Globus pallidus (tissue), 1 donor: ENCODE measurements around the gene RBM47.
"Not testable (repeated sequence)": the region's sequence is repeated elsewhere in the genome, so short reads cannot be mapped to it uniquely, and the experiment has no call there.

Source experiments
- DNase-seq: peaks from one replicate; pipeline ENCODE4 v3.0.0-alpha.2; 2015; ENCODE audit warnings: low spot score

RBM47 gene

DNA sequence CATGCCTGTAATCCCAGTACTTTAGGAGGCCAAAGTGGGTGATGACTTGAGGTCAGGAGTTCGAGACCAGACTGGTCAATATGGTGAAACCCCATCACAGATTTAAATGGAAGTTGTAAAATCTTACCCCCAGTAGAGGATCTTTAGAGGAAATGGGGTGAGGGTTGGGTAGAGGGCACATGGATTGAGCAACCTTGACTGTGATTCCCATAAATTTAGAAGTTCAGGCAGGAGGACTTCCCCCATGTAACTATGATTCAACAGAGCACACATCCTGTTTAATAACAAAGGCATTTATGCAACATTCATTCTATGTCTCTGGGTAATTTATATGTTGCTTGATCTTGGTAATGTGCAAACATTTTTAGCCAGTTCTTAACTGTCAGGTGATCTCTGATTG is 143.1 kb downstream of the RBM47 start:
- DNase-seq = no peak

DNA sequence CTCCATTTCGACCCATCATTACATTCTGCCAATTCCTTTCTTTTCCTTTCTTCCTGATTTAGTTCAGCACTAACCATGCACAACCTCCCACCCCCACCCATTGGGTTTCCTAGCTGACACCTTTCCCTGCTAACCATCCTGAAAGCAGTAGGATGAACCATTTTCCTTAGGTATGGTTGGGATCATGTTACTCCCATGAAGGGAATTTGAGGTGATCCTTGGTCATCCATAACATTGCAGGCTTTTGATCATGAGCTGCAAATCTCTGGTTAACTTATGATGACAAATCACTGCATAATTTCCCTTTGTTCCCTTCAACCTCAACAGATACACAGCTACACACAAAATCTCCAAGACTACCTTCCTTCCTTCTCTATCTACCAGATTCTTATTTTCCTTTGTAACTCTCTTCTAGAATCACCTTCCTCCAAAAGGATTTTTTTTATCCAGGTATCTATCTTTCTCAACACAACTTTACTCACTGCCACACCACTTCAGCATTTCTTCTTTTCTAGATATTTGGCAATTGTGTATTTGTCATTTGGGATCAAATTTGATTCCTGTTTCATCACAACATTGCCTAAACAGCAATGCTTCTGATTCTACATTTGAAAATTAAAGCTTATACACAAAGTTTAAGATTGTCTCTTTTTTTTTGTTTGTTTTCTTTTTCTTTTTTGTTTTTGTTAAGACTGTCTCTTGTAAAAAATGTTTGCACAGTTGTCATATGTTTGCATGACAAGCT is 145.1 kb downstream of the RBM47 start:
- no peak for DNase-seq

- DNase-seq = peak; percentile 15
These were observed 146.5 kb downstream of the RBM47 start for GRCh38 chr4:40482985-40483647.

DNA sequence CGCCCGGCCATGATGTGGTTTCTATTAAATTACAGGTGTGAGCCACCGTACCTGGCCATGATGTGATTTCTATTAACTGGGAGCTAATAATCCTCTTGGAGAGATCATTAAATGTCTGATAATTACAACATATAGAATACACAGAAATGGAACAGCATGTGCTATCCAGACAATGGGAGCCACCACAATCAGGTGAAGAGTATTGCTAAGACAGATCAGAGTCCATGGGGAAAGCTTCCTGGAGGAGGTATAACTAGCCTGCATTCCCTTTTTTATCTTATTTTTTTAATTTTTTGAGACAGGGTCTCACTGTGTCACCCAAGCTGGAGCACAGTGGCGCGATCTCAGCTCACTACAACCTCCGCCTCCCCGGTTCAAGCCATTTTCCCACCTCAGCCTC is 147.7 kb downstream of the RBM47 start:
- no peak for DNase-seq

- DNase-seq = no peak
These were observed 149.4 kb downstream of the RBM47 start for GRCh38 chr4:40480291-40480690.

DNA sequence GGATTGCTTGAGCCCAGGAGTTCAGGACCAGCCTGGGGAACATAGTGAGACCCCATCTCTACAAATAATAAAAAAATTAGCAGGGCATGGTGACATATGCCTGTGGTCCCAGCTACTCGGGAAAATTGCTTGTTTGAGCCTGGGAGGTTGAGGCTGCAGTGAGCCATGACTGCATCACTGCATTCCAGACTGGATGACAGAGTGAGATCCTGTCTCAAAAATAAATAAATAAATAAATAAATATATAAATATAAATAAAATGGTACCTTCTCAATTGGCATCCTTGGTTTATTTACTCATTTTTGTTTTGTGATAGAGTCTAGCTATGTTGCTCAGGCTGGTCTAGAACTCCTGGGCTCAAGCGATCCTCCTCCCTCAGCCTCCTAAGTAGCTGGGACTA is 150.3 kb downstream of the RBM47 start:
- no peak for DNase-seq

DNA sequence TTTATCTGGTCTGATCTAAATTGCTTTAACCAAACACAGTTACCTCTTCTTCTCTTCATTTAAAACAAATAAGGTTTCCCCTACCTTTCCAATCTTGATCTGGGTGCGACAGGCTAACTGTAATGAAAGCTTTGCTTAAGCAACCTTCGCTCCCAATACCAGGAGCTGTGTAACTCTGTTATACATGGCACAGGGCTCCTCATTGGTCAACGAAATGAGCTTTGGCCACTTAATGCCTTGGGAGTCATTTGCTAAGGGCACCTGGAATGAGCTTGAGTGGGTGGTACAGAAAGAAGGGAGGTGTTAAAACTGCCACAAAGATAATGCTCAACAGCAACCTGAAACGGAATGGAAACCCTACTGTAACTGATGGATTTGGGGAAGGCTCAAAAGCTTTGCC is 154.1 kb downstream of the RBM47 start:
- no peak for DNase-seq

DNA sequence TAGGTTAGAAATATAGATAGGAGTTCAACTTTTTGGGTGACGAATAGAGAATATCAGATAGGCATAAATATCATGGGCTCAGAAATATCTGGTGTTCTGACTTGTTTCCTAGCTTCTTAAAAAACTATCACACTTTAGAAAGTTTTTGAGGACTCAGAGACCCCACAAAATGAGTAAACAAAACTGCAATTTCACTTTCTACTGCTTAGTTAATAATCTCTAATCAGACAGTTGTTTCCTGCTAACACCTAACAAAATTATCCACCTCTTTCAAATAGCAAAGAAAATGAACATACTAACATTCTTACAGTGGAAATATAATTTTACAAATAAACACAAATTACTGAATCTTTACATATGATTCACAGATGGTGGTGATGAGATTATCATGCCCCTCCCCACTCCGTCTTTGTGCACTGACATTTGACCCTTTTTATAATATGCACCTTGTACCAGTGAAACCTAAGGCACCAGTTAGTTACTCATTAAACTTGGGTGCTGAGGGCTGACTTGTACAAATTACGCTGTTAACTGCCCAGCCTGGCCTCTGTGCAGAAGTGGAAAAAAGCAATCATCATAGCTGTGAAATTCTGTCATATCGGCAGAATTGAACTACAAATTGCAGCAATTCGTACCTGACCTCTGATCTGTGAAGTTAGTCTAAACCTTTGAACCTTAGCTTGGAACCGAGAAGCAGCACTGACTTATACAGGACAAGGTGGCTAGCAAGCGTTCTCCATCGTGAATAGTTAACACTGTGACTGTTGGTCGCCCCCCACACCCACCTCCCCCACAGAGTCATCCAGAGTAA is 155.9 kb downstream of the RBM47 start:
- no peak for DNase-seq

DNA sequence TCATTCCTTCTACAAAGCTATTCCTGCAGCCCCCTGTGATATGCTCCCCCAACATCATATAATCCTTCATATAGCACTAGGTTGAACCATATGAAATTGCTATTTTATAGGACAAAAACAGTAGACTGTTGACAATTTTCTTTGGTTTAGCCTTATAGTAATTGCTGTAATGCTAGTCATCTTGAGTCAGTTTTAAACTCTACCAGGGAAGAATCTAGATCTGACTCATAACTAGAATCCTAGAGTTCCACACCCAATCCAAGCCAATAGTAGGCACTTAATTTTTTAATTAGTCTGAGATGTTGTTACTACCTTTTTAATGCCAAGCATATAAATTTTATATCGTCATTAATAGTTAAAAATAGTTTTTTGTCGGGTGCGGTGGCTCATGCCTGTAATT is 157.7 kb downstream of the RBM47 start:
- DNase-seq = no peak

GRCh38 chr4:40466789-40467188 is 162.9 kb downstream of the RBM47 start:
- DNase-seq = no peak

- DNase-seq = no peak
These were observed 167.3 kb downstream of the RBM47 start for GRCh38 chr4:40462326-40462725.

DNA sequence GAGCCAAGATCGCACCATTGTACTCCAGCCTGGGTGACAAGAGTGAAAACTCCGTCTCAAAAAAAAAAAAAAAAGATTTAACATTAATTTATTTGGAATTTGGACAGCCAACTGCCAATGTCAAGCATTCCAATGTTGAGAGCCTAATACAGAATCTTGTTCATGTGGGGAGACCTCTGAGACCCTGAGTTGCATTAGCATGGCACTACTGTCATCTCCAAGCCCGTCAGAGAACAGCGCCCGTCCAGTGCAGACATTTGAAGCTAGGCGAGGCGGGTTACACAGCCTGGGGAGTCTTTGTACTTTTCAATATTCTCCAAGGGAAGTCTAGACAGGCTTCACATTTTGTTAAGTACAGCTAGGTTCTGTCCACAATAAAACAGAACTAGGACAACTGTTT is 167.8 kb downstream of the RBM47 start:
- DNase-seq = no peak

GRCh38 chr4:40461062-40461461 is 168.6 kb downstream of the RBM47 start:
- no peak for DNase-seq

GRCh38 chr4:40458683-40459082 is 171.0 kb downstream of the RBM47 start:
- no peak for DNase-seq

DNA sequence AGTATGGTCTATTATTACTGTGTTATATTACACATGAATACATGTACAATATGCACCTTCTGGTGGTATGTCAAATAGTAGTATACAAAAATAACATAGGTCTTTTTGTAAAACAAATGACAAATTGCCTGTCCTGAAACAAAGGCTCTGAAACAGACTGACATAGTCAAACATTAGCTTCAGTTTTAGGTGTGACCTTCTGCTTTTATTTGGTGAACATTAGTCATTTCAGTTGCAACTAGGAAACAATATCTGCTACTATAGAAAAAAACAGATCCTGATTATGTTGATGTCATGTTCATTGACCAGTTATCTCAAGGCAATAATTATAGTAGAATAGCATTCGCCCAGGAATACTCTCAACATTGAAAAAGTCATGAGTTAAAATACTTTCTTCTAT is 171.6 kb downstream of the RBM47 start:
- no peak for DNase-seq

DNA sequence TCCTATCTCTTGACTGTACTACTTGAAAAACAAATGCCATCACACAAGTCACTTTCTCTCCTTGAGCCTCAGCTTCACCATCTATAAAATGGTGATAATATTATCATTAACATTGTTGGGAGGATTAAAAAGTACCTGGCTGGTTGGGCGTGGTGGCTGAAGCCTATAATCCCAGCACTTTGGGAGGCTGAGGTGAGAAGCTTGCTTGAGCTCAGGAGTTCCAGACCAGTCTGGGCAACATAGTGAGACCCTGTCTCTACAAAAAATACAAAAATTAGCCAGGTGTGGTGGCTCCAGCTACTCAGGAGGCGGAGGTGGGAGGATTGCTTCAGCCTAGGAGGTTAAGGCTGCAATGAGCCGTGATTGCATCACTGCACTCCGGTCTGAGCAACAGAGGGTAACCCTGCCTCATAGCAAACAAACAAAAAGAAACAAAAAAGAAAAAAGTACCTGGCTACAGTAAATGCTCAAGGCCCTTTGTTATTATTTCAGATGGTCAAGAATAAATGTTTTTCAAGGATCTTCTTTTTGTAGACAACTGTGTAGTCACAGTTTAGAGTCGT is 174.2 kb downstream of the RBM47 start:
- no peak for DNase-seq

DNA sequence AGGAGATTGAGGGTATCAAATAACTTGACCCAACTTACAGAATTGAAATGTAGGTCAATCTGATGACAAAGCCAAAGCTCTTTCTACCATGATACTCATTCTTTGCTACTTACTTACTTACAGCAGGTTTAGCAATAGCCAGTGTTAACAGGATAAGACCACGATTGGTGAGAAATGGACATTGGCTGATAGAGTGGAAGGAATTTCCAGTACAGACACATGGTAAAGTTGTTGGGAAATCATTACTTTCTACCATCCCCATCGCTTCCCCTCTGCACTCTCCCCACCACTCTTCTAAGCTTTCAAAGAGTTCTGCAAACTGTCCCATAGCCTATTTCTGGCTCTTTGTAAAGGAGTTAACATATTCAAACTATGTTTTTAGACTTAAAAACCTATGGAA is 174.8 kb downstream of the RBM47 start:
- DNase-seq = no peak

DNA sequence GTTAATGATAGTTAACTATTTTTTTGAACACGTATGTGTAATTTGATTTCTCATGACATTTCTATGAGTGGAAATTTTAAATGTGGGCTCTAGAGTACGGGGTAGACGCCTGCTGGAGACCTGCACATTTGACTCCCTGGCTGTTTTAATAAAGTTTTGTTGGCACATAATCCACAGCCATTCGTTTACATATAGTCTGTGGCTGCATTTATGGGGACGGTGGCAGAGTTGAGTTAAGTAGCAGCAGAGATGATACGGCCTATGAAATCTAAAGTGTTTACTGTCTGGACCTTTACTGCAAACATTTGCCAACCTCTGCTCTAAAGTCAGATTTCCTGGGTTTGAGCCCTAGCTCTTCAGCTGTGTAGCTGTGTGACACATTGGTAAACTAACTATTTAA is 175.8 kb downstream of the RBM47 start:
- no peak for DNase-seq

DNA sequence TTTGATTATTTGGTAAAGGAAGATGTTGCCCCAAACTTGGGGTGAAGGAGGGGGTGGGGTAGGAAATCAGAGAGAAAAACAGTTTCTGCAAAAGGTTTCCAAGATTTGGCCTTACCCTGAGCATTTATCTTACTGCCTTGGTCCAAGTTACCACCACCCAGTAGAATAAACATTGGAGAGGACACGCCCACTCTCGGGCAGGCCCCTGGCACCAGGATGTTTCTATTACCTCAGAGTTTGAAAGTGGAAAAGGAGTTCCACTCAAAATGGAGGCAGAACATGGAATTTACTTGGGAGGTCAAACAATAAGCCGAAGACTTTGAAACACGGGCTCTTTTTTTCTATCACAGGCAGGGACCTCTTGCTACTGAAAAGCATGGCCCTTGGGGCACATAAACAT is 180.8 kb downstream of the RBM47 start:
- DNase-seq = no peak

DNA sequence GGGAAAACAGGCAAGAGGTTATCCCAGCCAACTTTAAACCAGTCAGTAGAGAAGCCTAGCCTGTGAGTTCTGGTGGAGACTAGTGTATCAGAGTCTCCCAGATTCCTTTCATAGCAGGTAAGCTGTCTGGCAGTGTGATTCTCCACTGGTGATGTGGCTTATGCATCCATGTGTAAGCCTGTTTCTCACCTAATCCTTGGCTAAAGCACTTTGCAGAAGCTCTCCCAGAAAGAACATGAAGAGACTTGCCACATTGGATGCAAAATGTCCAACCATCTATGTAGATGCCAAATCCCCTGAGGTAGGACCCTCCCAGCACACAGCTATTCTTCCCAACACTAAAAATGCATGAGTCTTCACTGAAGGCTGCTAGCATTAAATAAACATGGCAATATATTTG is 182.8 kb downstream of the RBM47 start:
- DNase-seq = no peak

- DNase-seq = not testable (repeated sequence)
These were observed 183.4 kb downstream of the RBM47 start for GRCh38 chr4:40446261-40446750.

DNA sequence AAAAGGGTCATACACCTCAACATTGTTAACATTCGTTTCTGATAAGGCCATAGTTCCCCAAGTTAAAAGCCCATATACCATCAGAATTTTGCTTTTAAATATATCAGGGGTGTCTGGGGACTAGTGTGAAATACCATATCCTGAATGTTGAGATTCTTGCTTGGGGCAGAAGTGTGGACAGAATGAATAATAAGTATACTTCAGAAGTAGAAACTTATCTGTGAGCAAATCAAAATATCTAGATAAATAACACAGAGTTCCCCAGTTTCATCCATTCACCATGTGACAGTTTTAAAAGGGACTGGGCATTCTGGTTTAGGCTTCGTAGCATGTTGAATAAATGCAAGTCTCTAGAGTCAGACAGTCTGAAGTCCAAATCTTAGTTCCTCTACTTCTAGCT is 184.0 kb downstream of the RBM47 start:
- DNase-seq = no peak

- no peak for DNase-seq
These were observed 188.2 kb downstream of the RBM47 start for GRCh38 chr4:40441430-40441829.
